HG03469 (cell line): ENCODE measurements around the gene TCF7.

Experiments used
- ATAC-seq: cut with Tn5 transposase; IDR thresholded peaks from one replicate; pipeline ENCODE4 v1.9.1; 2021; ENCODE audit warnings: mild to moderate bottlenecking, moderate library complexity, moderate number of reproducible peaks; ENCODE audit not compliant: unreplicated experiment

TCF7 gene

DNA sequence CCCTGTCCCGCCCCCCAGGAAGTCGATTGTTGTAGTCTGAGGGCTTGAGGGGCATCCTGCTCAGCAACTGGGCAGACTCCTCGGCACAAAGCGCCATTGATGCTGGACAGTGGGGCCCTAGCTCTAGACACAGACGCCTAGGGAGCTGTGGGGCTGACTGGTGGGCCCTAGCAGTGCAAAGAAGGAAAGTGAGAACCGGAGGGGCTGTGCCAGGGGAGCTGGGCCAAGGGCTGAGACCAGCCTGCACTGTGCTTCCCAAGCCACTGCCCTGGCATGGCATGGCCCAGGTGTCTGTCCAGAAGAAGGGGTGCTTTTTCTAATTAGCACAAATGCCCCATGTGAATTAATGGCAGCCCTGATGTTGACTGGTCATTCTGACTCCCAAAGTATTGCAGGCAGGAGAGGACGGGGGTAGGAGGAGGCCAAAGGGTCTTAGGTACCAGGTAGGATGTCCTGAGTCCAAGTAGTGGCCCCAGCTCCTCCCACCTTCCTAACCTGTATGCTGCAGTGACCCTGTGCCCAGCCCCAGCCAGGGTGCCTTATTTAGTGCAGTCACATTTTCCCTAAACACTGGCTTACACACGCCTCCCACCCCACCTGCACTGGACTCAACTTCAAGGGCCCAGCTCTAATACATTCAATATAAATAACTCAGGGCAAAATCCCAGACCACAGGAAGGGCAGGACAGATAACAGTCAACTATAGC lies 15.9 kb downstream of the TCF7 start:
- no peak for ATAC-seq

DNA sequence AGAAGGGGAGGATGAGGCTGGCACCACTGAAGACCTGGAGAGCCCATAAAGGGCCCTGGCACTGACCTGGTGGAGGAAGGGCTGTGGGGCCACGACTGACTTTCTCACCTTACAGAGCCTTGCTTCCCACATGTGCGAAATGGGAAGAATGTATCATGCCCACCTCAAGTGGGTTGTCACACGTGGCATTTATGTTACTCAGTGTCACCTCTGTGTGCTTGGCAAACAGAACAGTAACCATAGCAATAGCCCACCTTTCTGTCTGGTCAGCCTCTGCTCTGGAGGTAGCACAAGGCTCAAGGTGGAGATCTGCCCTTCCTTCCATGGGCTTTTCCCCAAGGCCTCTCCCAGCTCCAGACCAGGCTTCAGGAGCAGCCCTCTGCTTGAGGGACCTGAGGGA lies 16.7 kb downstream of the TCF7 start:
- no peak for ATAC-seq

DNA sequence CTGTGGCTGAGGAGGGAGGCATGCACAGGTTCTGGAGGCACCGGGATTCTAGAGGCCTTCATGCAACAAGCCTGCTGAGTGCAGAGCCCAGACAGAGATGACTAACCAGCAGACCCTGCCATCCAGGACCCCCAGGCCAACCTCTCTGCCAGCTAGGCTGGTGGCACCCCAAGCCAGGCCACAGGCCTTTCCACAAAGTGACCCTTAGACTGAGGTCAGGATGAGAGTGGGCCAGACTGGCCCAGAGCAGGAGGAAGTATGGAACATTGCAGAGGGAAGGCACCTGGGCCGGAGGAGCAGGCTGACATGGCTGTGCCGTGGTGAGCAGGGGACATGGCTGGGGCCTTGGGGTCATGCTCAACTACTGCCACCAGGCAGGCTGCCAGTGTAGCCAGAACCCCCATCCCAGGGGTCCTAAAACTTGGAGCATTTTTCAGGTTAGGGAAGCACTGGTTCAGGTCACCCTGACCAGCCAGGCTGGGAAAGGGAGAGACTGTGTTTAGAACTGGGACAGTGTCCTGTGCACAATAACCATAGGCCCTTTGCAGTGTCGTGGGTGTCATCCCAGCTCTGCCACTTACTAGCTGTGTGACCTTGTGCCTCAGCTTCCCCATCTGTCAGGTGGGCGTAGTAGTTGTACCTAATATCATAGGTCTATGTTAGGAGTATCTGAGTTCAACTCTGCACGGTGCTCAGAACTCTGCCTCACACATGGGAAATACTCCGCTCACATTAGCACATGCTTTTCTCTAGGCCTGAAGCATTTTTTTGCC lies 17.3 kb downstream of the TCF7 start:
- no peak for ATAC-seq

GRCh38 chr5:134132372-134133187 lies 18.1 kb downstream of the TCF7 start:
- peak; percentile 41 for ATAC-seq

- no peak for ATAC-seq
Measured at GRCh38 chr5:134133188-134133994, 18.9 kb downstream of the TCF7 start.

DNA sequence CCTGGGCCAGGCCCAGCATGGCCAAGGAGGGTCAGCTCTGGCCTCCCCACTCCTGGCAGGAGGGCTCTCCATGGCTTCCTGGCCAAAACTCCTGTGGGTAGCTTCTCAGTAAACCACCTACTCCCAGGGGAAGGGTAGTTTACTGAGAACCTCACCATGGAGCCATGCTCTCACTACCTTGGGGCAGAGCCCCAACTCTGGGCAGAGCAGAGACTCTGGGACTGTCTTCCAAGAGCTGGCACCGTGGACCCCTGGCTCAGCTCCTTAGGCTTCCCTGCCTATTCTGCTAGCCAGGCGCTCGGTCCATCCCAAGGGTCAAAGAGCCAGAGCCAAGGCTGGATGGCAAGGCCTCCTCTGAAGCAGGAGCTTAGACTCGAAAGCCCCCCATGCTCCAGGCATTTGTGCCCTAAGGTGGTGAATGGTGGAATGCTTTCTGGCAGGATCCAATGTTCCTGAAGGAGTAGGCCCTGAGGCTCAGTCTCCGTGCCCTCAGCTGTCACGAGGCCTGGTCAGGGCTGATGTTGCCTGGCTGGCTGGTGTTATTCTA lies 19.6 kb downstream of the TCF7 start:
- ATAC-seq = no peak

DNA sequence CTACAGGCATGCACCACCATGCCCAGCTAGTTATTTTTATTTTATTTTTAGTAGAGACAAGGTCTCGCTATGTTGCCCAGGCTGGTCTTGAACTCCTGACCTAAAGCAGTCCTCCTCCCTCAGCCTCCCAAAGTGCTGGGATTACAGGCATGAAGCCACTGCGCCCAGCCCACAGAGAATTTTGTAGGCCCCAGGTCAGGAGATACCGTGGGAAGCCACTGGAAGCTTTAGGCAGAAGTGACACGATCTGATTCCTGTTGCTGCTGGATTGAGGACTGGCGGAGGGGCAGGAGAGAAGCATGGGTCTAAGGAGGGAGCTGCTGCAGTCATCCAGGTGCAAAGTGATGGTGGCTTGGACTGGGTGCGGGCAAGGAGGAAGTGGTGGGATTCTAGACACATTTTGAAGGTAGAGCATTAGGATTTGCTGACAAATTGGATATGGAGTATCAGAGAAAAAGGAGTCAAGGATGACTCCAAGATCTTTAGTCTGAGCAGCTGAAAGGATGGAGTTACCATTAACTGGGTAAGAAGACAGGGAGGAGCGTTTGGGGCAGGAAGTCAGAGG lies 20.7 kb downstream of the TCF7 start:
- no peak for ATAC-seq

DNA sequence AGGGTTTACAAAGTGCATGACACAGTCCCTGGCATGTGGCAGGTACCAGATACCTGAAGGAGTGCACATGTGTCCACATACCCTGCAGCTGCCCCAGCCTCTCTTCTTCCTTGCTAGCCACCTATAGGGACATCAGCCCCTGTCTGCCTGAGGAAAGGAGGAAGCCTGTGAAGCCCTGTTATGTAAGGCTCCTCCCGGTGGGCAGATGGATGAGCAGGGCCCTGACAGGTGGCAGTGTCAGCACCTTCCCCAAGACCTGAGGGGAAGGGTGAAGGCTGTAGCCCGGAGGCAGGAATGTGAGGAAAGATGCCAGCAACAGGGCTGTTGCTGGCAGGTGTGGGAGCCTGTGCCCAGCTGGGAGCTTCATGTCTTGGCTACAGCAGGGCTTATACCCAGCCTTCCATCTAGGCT lies 21.7 kb downstream of the TCF7 start:
- no peak for ATAC-seq

DNA sequence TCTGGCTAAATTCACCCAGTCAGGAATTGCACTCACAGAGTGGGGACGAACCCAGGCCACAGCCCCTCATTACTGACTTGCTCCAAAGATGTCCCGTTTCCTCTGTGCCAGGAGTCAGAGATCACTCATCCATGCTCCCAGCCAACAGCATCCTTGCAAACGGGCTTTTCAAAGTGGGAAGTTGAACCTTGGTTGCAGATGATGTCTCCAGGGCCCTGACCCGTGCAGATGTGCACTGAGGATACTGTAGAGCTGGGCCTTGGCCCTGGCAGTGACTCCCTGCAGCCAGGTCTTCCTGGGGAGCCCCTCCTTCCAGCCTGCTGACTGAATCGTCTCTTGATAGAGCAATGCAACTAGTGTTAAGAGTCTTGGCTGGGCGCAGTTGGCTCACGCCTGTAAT lies 22.3 kb downstream of the TCF7 start:
- no peak for ATAC-seq

DNA sequence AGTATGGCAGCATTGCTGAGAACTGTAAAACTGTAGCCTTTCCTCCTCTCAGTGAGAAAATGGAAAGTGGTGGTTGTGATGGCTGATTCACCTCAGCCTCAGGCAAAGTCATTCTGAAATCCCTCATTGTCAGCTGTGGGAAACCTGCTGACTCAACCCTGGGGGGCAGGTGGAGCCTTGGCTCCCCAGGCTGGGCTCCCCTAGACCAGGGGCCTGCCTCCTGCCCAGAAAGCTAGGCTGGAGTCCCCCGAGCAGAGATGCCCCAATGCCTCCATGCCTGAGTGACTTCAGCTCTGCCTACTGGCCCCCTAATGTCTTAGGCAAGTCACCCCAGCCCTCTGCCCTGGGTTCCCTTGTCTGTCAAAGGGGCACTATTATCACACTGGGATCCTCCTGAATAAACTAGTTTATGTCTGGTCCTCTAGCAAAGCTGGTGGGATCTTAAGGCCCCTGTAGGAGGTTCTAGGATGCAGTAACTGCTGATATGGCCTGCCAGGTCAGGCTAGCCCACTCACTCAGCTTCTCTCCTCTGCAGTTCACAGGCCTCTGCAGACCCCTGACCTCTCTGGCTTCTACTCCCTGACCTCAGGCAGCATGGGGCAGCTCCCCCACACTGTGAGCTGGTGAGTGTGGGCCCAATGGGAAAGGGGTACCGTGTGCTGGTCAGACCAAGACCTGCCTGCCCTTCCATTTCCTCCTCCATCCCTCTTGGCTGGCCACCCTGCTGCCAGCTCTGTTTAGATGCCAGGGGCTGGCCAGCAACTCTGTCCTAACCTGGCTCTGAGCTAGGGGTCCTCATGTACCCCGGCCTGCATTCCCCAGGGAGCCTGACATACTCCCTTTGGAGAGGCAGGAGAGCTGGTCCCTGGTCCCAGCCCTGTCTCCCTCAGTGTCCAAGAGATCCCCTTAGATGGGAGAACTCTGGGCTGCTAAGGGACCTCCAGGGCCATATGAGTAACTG lies 24.2 kb downstream of the TCF7 start:
- no peak for ATAC-seq

- no peak for ATAC-seq
Measured at GRCh38 chr5:134139377-134139851, 24.9 kb downstream of the TCF7 start.

DNA sequence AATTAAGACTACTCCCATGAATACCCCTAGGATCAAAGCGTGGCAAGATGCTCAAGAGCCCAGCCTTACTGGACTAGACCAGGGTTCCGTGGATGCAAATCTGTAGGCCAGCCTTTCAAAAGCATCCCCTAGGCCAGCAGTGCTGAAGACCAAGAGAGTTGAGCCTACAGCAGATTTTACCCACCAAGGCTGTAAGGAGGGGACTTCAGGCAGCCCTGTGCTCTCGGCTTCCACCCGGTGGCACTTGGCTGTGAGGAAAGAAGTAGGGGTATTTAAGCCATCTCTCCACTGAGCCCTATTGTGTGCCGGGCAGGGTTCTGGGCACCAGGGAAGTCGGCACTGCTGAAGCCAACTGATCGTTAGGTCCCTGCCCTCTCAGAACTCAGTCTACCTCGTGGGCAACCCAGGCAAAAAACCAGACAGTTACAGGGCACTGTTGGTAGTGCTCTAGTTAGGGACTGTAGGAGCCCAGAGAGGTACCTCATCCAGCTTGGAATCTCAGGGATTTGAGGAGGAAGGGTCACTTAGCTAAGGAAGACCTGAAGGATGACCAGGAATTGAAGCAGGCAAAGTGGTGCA lies 25.5 kb downstream of the TCF7 start:
- ATAC-seq = no peak

- no peak for ATAC-seq
Measured at GRCh38 chr5:134140530-134141201, 26.2 kb downstream of the TCF7 start.

DNA sequence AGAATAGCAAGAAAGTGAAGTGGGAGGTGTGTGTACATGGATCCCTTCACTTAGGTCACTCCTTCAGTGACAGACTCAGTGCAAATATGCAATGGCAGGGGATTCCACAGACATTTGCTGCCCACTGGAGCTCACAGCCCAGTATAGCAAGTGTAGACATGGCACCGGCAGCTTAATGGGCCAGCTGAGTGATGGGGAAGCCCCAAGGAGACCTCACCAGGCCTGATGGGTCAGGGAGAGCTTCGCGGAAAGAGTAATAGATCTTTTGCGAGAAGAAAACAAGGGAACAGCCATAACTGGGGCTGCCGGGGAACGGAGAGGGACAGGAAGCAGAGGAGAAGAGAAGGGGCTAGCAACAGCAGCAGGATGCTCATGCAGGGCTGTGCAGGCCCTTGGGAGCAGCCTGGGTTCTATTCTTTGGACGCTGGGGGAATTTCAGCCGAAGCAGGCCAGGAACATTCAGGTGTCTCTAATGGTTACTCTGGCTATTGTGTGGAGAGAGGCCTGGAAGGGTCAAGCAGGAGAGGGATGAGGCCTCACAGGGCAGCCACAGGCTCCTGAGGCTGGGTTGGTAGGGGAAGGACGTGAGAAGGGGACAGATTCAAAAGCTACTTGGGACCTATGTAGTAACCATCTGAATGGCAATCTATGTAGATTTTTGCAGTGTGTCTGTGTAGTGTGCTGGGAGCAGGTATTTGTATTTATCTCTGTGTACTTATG lies 27.0 kb downstream of the TCF7 start:
- no peak for ATAC-seq

DNA sequence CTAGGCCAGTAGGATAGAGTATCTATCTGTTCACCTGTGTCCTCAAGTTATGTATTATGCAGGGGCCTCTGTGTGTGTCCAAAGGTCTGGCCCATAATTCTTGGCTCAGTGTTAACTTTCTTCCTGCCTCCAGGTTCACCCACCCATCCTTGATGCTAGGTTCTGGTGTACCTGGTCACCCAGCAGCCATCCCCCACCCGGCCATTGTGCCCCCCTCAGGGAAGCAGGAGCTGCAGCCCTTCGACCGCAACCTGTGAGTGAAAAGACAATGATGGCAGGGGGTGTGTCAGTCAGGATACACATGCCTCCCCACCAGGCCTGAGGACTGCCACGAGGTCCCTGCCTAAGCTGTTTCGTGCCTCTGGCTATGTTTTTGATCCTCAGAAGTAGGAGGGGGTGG lies 27.6 kb downstream of the TCF7 start:
- no peak for ATAC-seq

DNA sequence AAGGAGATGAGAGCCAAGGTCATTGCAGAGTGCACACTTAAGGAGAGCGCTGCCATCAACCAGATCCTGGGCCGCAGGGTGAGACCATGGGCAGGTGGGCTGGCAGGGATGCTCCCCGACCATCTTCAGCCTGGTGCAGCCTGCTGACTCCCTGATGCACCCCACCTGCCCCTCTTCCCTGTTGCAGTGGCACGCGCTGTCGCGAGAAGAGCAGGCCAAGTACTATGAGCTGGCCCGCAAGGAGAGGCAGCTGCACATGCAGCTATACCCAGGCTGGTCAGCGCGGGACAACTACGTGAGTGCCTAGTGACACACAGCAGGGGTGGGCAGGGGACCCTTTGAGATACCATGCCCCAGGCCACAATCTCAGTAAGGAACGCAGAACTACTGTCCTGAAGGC lies 28.3 kb downstream of the TCF7 start:
- ATAC-seq = no peak

- ATAC-seq = no peak
Measured at GRCh38 chr5:134143431-134143830, 28.9 kb downstream of the TCF7 start.
